Measurements from ENCODE around the gene STK32B.

Gene STK32B

GRCh38 chr4:5338531-5338930, 287.3 kb downstream of the STK32B start:
- Histone ChIP-seq H3K9ac (ENCODE audit: low read length) (no peak overlapping the region), H3K9me3 (ENCODE audit: low read length) (no peaks in the 10 kb centered on the region), H3K4me1 (ENCODE audit: insufficient read depth, low read length) (no peaks in the 10 kb centered on the region), H3K4me3 (ENCODE audit: low read depth in 1 of 2, low read length in 2 of 2) (no peak overlapping the region), H3K36me3 (ENCODE audit: insufficient read depth, low read length) (no peaks in the 10 kb centered on the region), H3K27ac (ENCODE audit: low read depth, low read length) (no peak overlapping the region), H3K27me3 (ENCODE audit: control insufficient read depth in 1 of 2, insufficient read depth in 2 of 2, low read length in 2 of 2) (no peaks in the 10 kb centered on the region)

- Histone ChIP-seq H3K9ac (ENCODE audit: low read length) (no peak overlapping the region), H3K4me1 (ENCODE audit: insufficient read depth, low read length) (no peaks in the 10 kb centered on the region), H3K36me3 (ENCODE audit: insufficient read depth, low read length) (no peaks in the 10 kb centered on the region), H3K27ac (ENCODE audit: low read depth, low read length) (no peak overlapping the region), H3K27me3 (ENCODE audit: control insufficient read depth in 1 of 2, insufficient read depth in 2 of 2, low read length in 2 of 2) (no peaks in the 10 kb centered on the region), H3K4me3 (ENCODE audit: low read depth in 1 of 2, low read length in 2 of 2) (no peak overlapping the region), H3K9me3 (ENCODE audit: low read length) (no peaks in the 10 kb centered on the region)
Measured at GRCh38 chr4:5340991-5341451, 289.7 kb downstream of the STK32B start.

- H3K4me3 ChIP-seq (ENCODE audit: low read depth in 1 of 2, low read length in 2 of 2) = no peak overlapping the region
- H3K4me1 ChIP-seq (ENCODE audit: insufficient read depth, low read length) = no peaks in the 10 kb centered on the region
- H3K36me3 ChIP-seq (ENCODE audit: insufficient read depth, low read length) = no peaks in the 10 kb centered on the region
- no peaks in the 10 kb centered on the region for H3K9me3 ChIP-seq (ENCODE audit: low read length)
- no peak overlapping the region for H3K27ac ChIP-seq (ENCODE audit: low read depth, low read length)
- no peaks in the 10 kb centered on the region for H3K27me3 ChIP-seq (ENCODE audit: control insufficient read depth in 1 of 2, insufficient read depth in 2 of 2, low read length in 2 of 2)
- H3K9ac ChIP-seq (ENCODE audit: low read length) = no peak overlapping the region
Measured at GRCh38 chr4:5341526-5341925, 290.2 kb downstream of the STK32B start.

- H3K27ac ChIP-seq (ENCODE audit: low read depth, low read length) = no peak overlapping the region
- H3K4me3 ChIP-seq (ENCODE audit: low read depth in 1 of 2, low read length in 2 of 2) = no peak overlapping the region
- no peaks in the 10 kb centered on the region for H3K9me3 ChIP-seq (ENCODE audit: low read length)
- H3K36me3 ChIP-seq (ENCODE audit: insufficient read depth, low read length) = no peaks in the 10 kb centered on the region
- no peaks in the 10 kb centered on the region for H3K27me3 ChIP-seq (ENCODE audit: control insufficient read depth in 1 of 2, insufficient read depth in 2 of 2, low read length in 2 of 2)
- no peaks in the 10 kb centered on the region for H3K4me1 ChIP-seq (ENCODE audit: insufficient read depth, low read length)
- no peak overlapping the region for H3K9ac ChIP-seq (ENCODE audit: low read length)
Measured at GRCh38 chr4:5355846-5356245, 304.6 kb downstream of the STK32B start.

GRCh38 chr4:5357870-5358269, 306.6 kb downstream of the STK32B start:
- Histone ChIP-seq H3K9me3 (ENCODE audit: low read length) (no peaks in the 10 kb centered on the region), H3K27me3 (ENCODE audit: control insufficient read depth in 1 of 2, insufficient read depth in 2 of 2, low read length in 2 of 2) (no peaks in the 10 kb centered on the region), H3K9ac (ENCODE audit: low read length) (no peak overlapping the region), H3K4me1 (ENCODE audit: insufficient read depth, low read length) (no peaks in the 10 kb centered on the region), H3K4me3 (ENCODE audit: low read depth in 1 of 2, low read length in 2 of 2) (no peak overlapping the region), H3K27ac (ENCODE audit: low read depth, low read length) (no peak overlapping the region), H3K36me3 (ENCODE audit: insufficient read depth, low read length) (no peaks in the 10 kb centered on the region)

GRCh38 chr4:5361968-5362367, 310.7 kb downstream of the STK32B start:
- Histone ChIP-seq H3K4me3 (ENCODE audit: low read depth in 1 of 2, low read length in 2 of 2) (no peak overlapping the region), H3K36me3 (ENCODE audit: insufficient read depth, low read length) (no peaks in the 10 kb centered on the region), H3K9ac (ENCODE audit: low read length) (no peak overlapping the region), H3K27me3 (ENCODE audit: control insufficient read depth in 1 of 2, insufficient read depth in 2 of 2, low read length in 2 of 2) (no peaks in the 10 kb centered on the region), H3K27ac (ENCODE audit: low read depth, low read length) (no peak overlapping the region), H3K4me1 (ENCODE audit: insufficient read depth, low read length) (no peaks in the 10 kb centered on the region), H3K9me3 (ENCODE audit: low read length) (no peaks in the 10 kb centered on the region)

GRCh38 chr4:5364406-5364805, 313.1 kb downstream of the STK32B start:
- Histone ChIP-seq H3K4me1 (ENCODE audit: insufficient read depth, low read length) (no peaks in the 10 kb centered on the region), H3K4me3 (ENCODE audit: low read depth in 1 of 2, low read length in 2 of 2) (no peak overlapping the region), H3K36me3 (ENCODE audit: insufficient read depth, low read length) (no peaks in the 10 kb centered on the region), H3K27ac (ENCODE audit: low read depth, low read length) (no peak overlapping the region), H3K27me3 (ENCODE audit: control insufficient read depth in 1 of 2, insufficient read depth in 2 of 2, low read length in 2 of 2) (no peaks in the 10 kb centered on the region), H3K9me3 (ENCODE audit: low read length) (no peaks in the 10 kb centered on the region), H3K9ac (ENCODE audit: low read length) (no peak overlapping the region)

GRCh38 chr4:5365071-5366008, 314.1 kb downstream of the STK32B start:
- no peak overlapping the region for H3K9ac ChIP-seq (ENCODE audit: low read length)
- H3K4me3 ChIP-seq (ENCODE audit: low read depth in 1 of 2, low read length in 2 of 2) = no peak overlapping the region
- H3K9me3 ChIP-seq (ENCODE audit: low read length) = no peaks in the 10 kb centered on the region
- no peak overlapping the region for H3K27ac ChIP-seq (ENCODE audit: low read depth, low read length)
- H3K27me3 ChIP-seq (ENCODE audit: control insufficient read depth in 1 of 2, insufficient read depth in 2 of 2, low read length in 2 of 2) = no peaks in the 10 kb centered on the region
- H3K36me3 ChIP-seq (ENCODE audit: insufficient read depth, low read length) = no peaks in the 10 kb centered on the region
- no peaks in the 10 kb centered on the region for H3K4me1 ChIP-seq (ENCODE audit: insufficient read depth, low read length)

- Histone ChIP-seq H3K27ac (ENCODE audit: low read depth, low read length) (no peak overlapping the region), H3K27me3 (ENCODE audit: control insufficient read depth in 1 of 2, insufficient read depth in 2 of 2, low read length in 2 of 2) (no peaks in the 10 kb centered on the region), H3K9me3 (ENCODE audit: low read length) (no peaks in the 10 kb centered on the region), H3K4me3 (ENCODE audit: low read depth in 1 of 2, low read length in 2 of 2) (no peak overlapping the region), H3K9ac (ENCODE audit: low read length) (no peak overlapping the region), H3K36me3 (ENCODE audit: insufficient read depth, low read length) (no peaks in the 10 kb centered on the region), H3K4me1 (ENCODE audit: insufficient read depth, low read length) (no peaks in the 10 kb centered on the region)
Measured at GRCh38 chr4:5366009-5366386, 314.7 kb downstream of the STK32B start.

GRCh38 chr4:5366421-5366820, 315.1 kb downstream of the STK32B start:
- H3K9me3 ChIP-seq (ENCODE audit: low read length) = no peaks in the 10 kb centered on the region
- H3K9ac ChIP-seq (ENCODE audit: low read length) = no peak overlapping the region
- H3K27ac ChIP-seq (ENCODE audit: low read depth, low read length) = no peak overlapping the region
- H3K36me3 ChIP-seq (ENCODE audit: insufficient read depth, low read length) = no peaks in the 10 kb centered on the region
- H3K27me3 ChIP-seq (ENCODE audit: control insufficient read depth in 1 of 2, insufficient read depth in 2 of 2, low read length in 2 of 2) = no peaks in the 10 kb centered on the region
- no peaks in the 10 kb centered on the region for H3K4me1 ChIP-seq (ENCODE audit: insufficient read depth, low read length)
- no peak overlapping the region for H3K4me3 ChIP-seq (ENCODE audit: low read depth in 1 of 2, low read length in 2 of 2)

GRCh38 chr4:5368426-5368825, 317.1 kb downstream of the STK32B start:
- Histone ChIP-seq H3K27ac (ENCODE audit: low read depth, low read length) (no peak overlapping the region), H3K9ac (ENCODE audit: low read length) (no peak overlapping the region), H3K4me1 (ENCODE audit: insufficient read depth, low read length) (no peaks in the 10 kb centered on the region), H3K9me3 (ENCODE audit: low read length) (no peaks in the 10 kb centered on the region), H3K4me3 (ENCODE audit: low read depth in 1 of 2, low read length in 2 of 2) (no peak overlapping the region), H3K27me3 (ENCODE audit: control insufficient read depth in 1 of 2, insufficient read depth in 2 of 2, low read length in 2 of 2) (no peaks in the 10 kb centered on the region), H3K36me3 (ENCODE audit: insufficient read depth, low read length) (no peaks in the 10 kb centered on the region)

- H3K27ac ChIP-seq (ENCODE audit: low read depth, low read length) = no peak overlapping the region
- H3K27me3 ChIP-seq (ENCODE audit: control insufficient read depth in 1 of 2, insufficient read depth in 2 of 2, low read length in 2 of 2) = no peaks in the 10 kb centered on the region
- no peak overlapping the region for H3K9ac ChIP-seq (ENCODE audit: low read length)
- H3K36me3 ChIP-seq (ENCODE audit: insufficient read depth, low read length) = no peaks in the 10 kb centered on the region
- no peak overlapping the region for H3K4me3 ChIP-seq (ENCODE audit: low read depth in 1 of 2, low read length in 2 of 2)
- H3K4me1 ChIP-seq (ENCODE audit: insufficient read depth, low read length) = no peaks in the 10 kb centered on the region
- H3K9me3 ChIP-seq (ENCODE audit: low read length) = no peaks in the 10 kb centered on the region
Measured at GRCh38 chr4:5370286-5370685, 319.0 kb downstream of the STK32B start.

Measured in muscle layer of colon (tissue), 2 donors.